SJCRH30 (cell line): Measurements from ENCODE around the gene LRRC4B. TPM values are rescaled to one million over a fixed set of nuclear protein-coding genes. Genes with fewer than 3 reads are reported as not detected.

ENCODE experiments used
- DNase-seq, 2 experiments: peaks; one replicate each; pipeline ENCODE4 v3.0.0-alpha.2; 2015 to 2020
- H3K27ac ChIP-seq: fragments of 250-450 bp; sonication (Bioruptor Pico); 2 replicates; pipeline ENCODE4 v1.5.1; 2020; ENCODE audit warnings: mild to moderate bottlenecking, moderate library complexity
- H3K27me3 ChIP-seq: fragments of 250-450 bp; sonication (Bioruptor Pico); 2 replicates; pipeline ENCODE4 v1.5.1; 2020; ENCODE audit warnings: mild to moderate bottlenecking, moderate library complexity
- H3K36me3 ChIP-seq: fragments of 250-450 bp; sonication (Bioruptor Pico); 2 replicates; pipeline ENCODE4 v1.5.1; 2020; ENCODE audit warnings: mild to moderate bottlenecking, moderate library complexity
- H3K4me1 ChIP-seq: fragments of 250-450 bp; sonication (Bioruptor Pico); 2 replicates; pipeline ENCODE4 v1.5.1; 2020; ENCODE audit warnings: mild to moderate bottlenecking, moderate library complexity
- H3K4me3 ChIP-seq: fragments of 250-450 bp; sonication (Bioruptor Pico); 2 replicates; pipeline ENCODE4 v1.5.1; 2020; ENCODE audit warnings: mild to moderate bottlenecking, moderate library complexity
- H3K9me3 ChIP-seq: fragments of 250-450 bp; sonication (Bioruptor Pico); replicated peaks from 2 replicates; pipeline ENCODE4 v1.5.1; 2020; ENCODE audit warnings: mild to moderate bottlenecking, moderate library complexity
- total RNA-seq: library from RNA; depleted of rRNA; stranded (reverse); fragments of >200 nt; shearing (Covaris generic); gene quantifications from 2 replicates; pipeline ENCODE4 v1.2.3, GENCODE V29; 2014

Gene LRRC4B
- total RNA-seq, 1 experiment from 2014 or later = 0.02 TPM

DNA sequence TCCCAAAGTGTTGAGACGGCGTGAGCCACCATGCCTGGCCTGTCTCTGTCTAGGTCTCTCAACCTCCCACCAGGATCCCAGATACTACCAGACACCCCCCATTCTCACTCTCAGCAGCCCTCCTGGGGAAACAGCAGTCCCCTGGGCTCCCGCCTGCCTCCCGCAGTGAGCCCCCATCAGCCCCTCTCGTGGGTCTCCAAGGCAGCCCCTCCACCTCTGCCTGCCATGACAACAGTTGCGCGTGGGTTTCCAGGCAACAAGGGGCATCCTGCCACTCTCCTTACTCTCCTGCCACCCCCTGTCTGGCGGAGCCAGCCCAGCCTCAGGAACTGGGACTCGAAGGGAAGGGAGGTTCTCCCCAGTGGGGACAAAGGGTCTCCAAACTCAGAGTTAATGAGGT is 5.2 kb downstream of the LRRC4B start:
- Histone ChIP-seq H3K27ac (no peak overlapping the region), H3K4me1 (no peaks in the 10 kb centered on the region), H3K4me3 (no peak overlapping the region), H3K9me3 (no peaks in the 10 kb centered on the region), H3K36me3 (no peaks in the 10 kb centered on the region), H3K27me3 (peaks cover 44% of the 10 kb centered on the region)
- no peak for DNase-seq

- peaks cover 45% of the 10 kb centered on the region for H3K27me3 ChIP-seq
Observed at GRCh38 chr19:50562329-50562728, 5.9 kb downstream of the LRRC4B start.

GRCh38 chr19:50559636-50560035 is 8.6 kb downstream of the LRRC4B start:
- no peak overlapping the region for H3K4me3 ChIP-seq
- H3K27ac ChIP-seq = no peak overlapping the region
- no peaks in the 10 kb centered on the region for H3K36me3 ChIP-seq
- no peak for DNase-seq
- no peaks in the 10 kb centered on the region for H3K9me3 ChIP-seq
- peaks cover 48% of the 10 kb centered on the region for H3K27me3 ChIP-seq
- no peaks in the 10 kb centered on the region for H3K4me1 ChIP-seq

More at GRCh38 chr19:50562329-50562728, 5.9 kb downstream of the LRRC4B start:
- Histone ChIP-seq H3K9me3 (no peaks in the 10 kb centered on the region), H3K36me3 (no peaks in the 10 kb centered on the region), H3K27ac (no peak overlapping the region), H3K4me3 (no peak overlapping the region), H3K4me1 (no peaks in the 10 kb centered on the region)
- DNase-seq = no peak

DNA sequence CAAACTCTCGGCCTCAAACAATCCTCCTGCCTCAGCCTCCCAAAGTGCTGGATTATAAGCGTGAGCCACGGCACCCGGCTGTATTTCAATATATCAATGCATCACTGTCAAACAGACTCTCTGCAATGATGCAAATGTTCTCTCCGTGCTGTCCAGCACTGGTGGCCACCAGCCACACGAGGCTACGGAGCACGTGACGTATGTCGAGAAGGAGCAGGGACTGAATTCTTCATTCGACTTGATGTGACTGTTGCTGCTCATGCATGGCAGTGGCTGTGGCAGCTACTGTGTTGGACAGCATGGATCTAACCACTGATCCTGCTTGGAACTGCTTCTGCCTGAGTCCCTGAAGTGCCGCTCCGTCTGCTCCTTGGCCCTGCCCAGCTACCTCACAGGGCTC is 9.8 kb downstream of the LRRC4B start:
- no peak overlapping the region for H3K27ac ChIP-seq
- no peak for DNase-seq
- no peaks in the 10 kb centered on the region for H3K36me3 ChIP-seq
- peaks cover 38% of the 10 kb centered on the region for H3K27me3 ChIP-seq
- no peaks in the 10 kb centered on the region for H3K9me3 ChIP-seq
- no peaks in the 10 kb centered on the region for H3K4me1 ChIP-seq
- H3K4me3 ChIP-seq = no peak overlapping the region

- no peaks in the 10 kb centered on the region for H3K36me3 ChIP-seq
- no peaks in the 10 kb centered on the region for H3K9me3 ChIP-seq
- H3K4me1 ChIP-seq = no peaks in the 10 kb centered on the region
- H3K4me3 ChIP-seq = no peak overlapping the region
- no peak for DNase-seq
- peaks cover 37% of the 10 kb centered on the region for H3K27me3 ChIP-seq
- no peak overlapping the region for H3K27ac ChIP-seq
Observed at GRCh38 chr19:50558039-50558438, 10.2 kb downstream of the LRRC4B start.

GRCh38 chr19:50557009-50557613 is 11.1 kb downstream of the LRRC4B start:
- no peaks in the 10 kb centered on the region for H3K36me3 ChIP-seq
- no peaks in the 10 kb centered on the region for H3K4me1 ChIP-seq
- peaks cover 35% of the 10 kb centered on the region for H3K27me3 ChIP-seq
- H3K9me3 ChIP-seq = no peaks in the 10 kb centered on the region
- DNase-seq = no peak
- no peak overlapping the region for H3K27ac ChIP-seq
- H3K4me3 ChIP-seq = no peak overlapping the region

DNA sequence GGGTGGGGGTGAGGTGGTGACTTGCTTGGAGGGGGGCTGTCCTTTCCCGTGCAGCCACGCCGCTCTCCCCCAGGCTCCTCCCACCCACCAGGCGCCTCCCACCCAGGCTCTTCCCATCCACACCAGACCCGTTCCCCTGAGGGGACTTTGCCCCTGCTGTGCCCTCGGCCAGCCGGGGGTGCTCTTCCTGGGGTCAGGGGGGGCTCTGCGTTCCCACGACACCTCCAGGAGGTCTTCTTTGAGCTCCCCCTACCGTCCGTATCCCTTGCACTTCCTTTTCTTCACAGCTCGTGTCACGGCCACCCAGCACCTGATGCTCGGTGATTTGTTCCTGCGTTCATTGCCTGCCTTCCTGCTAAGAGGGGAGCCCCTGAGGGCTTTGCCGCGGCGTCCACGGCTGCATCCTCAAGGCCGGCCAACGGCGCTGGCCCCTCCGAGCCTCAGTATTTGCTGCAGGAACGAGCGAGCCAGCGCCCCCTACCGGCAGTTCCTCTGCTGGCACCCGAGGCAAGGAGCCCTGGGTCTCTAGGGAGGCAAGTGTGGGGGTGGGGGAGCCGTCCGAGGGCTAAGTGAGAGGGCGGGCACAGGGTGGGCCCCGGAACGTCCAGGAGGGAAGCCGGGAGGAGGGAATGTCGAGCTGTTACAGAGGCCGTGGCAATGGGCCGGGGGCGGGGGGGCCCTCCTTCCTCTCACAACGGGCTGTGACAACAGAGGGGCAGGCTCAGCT is 11.8 kb downstream of the LRRC4B start:
- H3K4me3 ChIP-seq = peak overlapping the region; percentile 22
- peak; percentile 88 for DNase-seq
- H3K4me1 ChIP-seq = no peaks in the 10 kb centered on the region
- peaks cover 31% of the 10 kb centered on the region for H3K27me3 ChIP-seq
- no peak overlapping the region for H3K27ac ChIP-seq
- H3K9me3 ChIP-seq = no peaks in the 10 kb centered on the region
- H3K36me3 ChIP-seq = no peaks in the 10 kb centered on the region

GRCh38 chr19:50555450-50556281 is 12.6 kb downstream of the LRRC4B start:
- Histone ChIP-seq H3K36me3 (no peaks in the 10 kb centered on the region), H3K9me3 (no peaks in the 10 kb centered on the region), H3K4me1 (no peaks in the 10 kb centered on the region), H3K27me3 (peaks cover 27% of the 10 kb centered on the region), H3K27ac (no peak overlapping the region), H3K4me3 (no peak overlapping the region)
- peak; percentile 38 to 48 for DNase-seq

DNA sequence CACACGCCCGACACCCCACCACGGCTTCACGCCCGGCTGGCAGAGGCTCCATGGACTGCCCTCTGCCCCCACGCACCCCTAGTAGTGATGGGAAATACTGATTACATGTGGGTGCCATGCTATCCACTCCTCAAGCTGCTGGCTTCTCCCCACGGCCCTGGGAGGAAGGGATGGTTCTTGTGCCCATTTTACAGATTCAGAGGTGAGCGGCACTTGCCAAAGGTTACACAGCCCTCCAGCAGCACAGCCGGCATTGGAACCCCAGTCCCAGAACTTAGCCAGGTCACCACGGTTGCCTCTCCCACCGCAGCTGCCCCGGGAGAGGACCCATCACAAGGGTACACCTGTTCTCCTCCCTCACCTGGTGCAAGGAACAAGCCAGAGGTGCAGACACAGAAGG is 13.2 kb downstream of the LRRC4B start:
- Histone ChIP-seq H3K36me3 (no peaks in the 10 kb centered on the region), H3K4me1 (no peaks in the 10 kb centered on the region), H3K27me3 (peaks cover 27% of the 10 kb centered on the region), H3K9me3 (no peaks in the 10 kb centered on the region), H3K27ac (no peak overlapping the region), H3K4me3 (no peak overlapping the region)
- DNase-seq = no peak

- DNase-seq = no peak
- Histone ChIP-seq H3K4me3 (no peak overlapping the region), H3K27me3 (peaks cover 31% of the 10 kb centered on the region), H3K4me1 (no peaks in the 10 kb centered on the region), H3K36me3 (no peaks in the 10 kb centered on the region), H3K27ac (no peak overlapping the region), H3K9me3 (no peaks in the 10 kb centered on the region)
Observed at GRCh38 chr19:50554212-50554611, 14.0 kb downstream of the LRRC4B start.

DNA sequence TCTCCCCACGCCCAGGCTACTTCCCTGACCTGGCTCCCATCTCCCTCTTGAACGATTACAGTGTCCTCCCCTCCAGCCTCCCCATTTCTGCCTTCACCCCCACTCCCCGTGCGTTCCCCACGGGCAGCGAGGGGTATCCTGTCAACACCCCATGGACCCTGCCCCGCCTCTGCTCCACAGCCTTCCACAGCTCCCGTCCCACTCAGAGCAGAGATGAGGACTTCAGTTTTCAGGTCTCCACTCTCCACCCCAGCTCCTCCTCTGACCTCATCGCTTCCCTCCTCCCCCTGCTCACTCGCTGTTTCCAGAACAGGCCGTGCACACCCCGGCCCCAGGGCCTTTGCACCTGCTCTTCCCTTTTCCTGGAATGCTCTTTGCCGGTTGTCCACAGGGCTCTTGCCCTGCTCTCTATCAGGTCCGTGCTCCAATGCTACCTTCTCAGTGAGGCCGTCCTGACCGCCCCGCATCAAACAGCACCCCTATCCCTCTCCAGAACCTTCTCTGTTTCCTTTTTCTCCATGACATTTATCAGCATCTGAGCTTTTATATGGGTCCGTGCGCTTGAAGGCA is 15.0 kb downstream of the LRRC4B start:
- Histone ChIP-seq H3K27ac (no peak overlapping the region), H3K36me3 (no peaks in the 10 kb centered on the region), H3K4me1 (no peaks in the 10 kb centered on the region), H3K4me3 (no peak overlapping the region), H3K9me3 (no peaks in the 10 kb centered on the region), H3K27me3 (peaks cover 40% of the 10 kb centered on the region)
- DNase-seq = no peak

GRCh38 chr19:50552540-50552939 is 15.7 kb downstream of the LRRC4B start:
- no peaks in the 10 kb centered on the region for H3K4me1 ChIP-seq
- H3K9me3 ChIP-seq = no peaks in the 10 kb centered on the region
- no peak for DNase-seq
- no peaks in the 10 kb centered on the region for H3K36me3 ChIP-seq
- H3K27me3 ChIP-seq = peaks cover 47% of the 10 kb centered on the region
- no peak overlapping the region for H3K4me3 ChIP-seq
- H3K27ac ChIP-seq = no peak overlapping the region

GRCh38 chr19:50551715-50552187 is 16.5 kb downstream of the LRRC4B start:
- no peaks in the 10 kb centered on the region for H3K4me1 ChIP-seq
- H3K27ac ChIP-seq = no peak overlapping the region
- H3K36me3 ChIP-seq = no peaks in the 10 kb centered on the region
- H3K9me3 ChIP-seq = no peaks in the 10 kb centered on the region
- H3K27me3 ChIP-seq = peaks cover 48% of the 10 kb centered on the region
- no peak overlapping the region for H3K4me3 ChIP-seq
- DNase-seq = no peak

DNA sequence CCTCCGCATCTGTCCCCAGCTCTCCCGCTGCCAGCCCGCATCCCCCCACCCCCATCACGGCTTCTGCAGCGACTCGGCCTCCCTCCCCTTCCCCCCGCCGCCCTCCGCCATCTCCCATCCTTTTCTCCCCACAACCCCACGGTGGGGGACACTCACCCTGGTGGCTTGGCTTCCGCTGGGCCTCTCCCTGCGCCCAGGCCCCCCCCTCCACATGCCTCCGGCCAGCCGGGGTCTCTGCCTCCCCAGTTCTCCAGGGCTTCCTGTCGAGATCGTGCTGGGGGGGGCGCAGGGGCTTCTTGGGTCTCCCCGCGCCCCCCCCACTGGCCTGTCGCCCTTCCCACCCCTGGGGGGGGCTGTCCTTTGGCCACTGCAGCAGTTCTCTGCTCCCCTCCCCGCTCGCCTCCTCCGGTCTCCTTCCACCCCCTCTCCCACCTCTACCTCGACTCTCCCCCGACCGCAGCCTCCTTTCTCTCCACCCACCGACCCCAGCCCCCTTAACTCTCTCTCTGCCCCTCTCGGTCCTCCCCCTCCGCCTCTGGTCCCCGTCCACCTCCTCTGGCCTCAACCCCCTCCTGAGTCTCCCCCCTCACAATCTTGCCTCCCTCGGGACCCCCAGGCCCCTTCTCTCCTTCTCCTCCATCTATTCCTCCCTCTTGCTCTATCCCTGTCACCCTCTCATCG is 17.1 kb downstream of the LRRC4B start:
- no peaks in the 10 kb centered on the region for H3K4me1 ChIP-seq
- H3K27ac ChIP-seq = no peak overlapping the region
- DNase-seq = no peak
- H3K27me3 ChIP-seq = peaks cover 48% of the 10 kb centered on the region
- no peak overlapping the region for H3K4me3 ChIP-seq
- H3K9me3 ChIP-seq = no peaks in the 10 kb centered on the region
- H3K36me3 ChIP-seq = no peaks in the 10 kb centered on the region
